ENCODE results near the gene LIPE.

Gene LIPE

GRCh38 chr19:42378225-42379215, 48.7 kb downstream of the LIPE start:
- DNase-seq, result no peak

GRCh38 chr19:42376177-42376555, 51.0 kb downstream of the LIPE start:
- DNase-seq, result no peak

- no peak for DNase-seq
These were observed 51.6 kb downstream of the LIPE start for GRCh38 chr19:42375415-42376176.

- no peak for DNase-seq
These were observed 52.3 kb downstream of the LIPE start for GRCh38 chr19:42374826-42375376.

- DNase-seq, result no peak
These were observed 56.5 kb downstream of the LIPE start for GRCh38 chr19:42370626-42371175.

- no peak for DNase-seq
These were observed 57.1 kb downstream of the LIPE start for GRCh38 chr19:42370068-42370520.

- DNase-seq, result no peak
These were observed 57.6 kb downstream of the LIPE start for GRCh38 chr19:42369433-42370067.

- no peak for DNase-seq
These were observed 58.4 kb downstream of the LIPE start for GRCh38 chr19:42368765-42369164.

GRCh38 chr19:42368360-42368759, 58.8 kb downstream of the LIPE start:
- DNase-seq, result no peak

GRCh38 chr19:42367929-42368328, 59.3 kb downstream of the LIPE start:
- no peak for DNase-seq

- no peak for DNase-seq
These were observed 60.5 kb downstream of the LIPE start for GRCh38 chr19:42366673-42367072.

GRCh38 chr19:42363614-42364346, 63.4 kb downstream of the LIPE start:
- DNase-seq, result no peak

- DNase-seq, result no peak
These were observed 64.2 kb downstream of the LIPE start for GRCh38 chr19:42362891-42363440.

GRCh38 chr19:42362342-42362741, 64.8 kb downstream of the LIPE start:
- no peak for DNase-seq

GRCh38 chr19:42361545-42361910, 65.7 kb downstream of the LIPE start:
- DNase-seq, result no peak

GRCh38 chr19:42360787-42361544, 66.2 kb downstream of the LIPE start:
- no peak for DNase-seq

- DNase-seq, result no peak
These were observed 69.9 kb downstream of the LIPE start for GRCh38 chr19:42357290-42357689.

- no peak for DNase-seq
These were observed 70.5 kb downstream of the LIPE start for GRCh38 chr19:42356686-42357085.

- DNase-seq, result no peak
These were observed 71.3 kb downstream of the LIPE start for GRCh38 chr19:42355896-42356295.

GRCh38 chr19:42353341-42354015, 73.7 kb downstream of the LIPE start:
- DNase-seq, result no peak
